ENCODE data around the gene SOCS7. TPM values are rescaled to one million over a fixed set of nuclear protein-coding genes. Genes with fewer than 3 reads are reported as not detected.

Gene SOCS7
- total RNA-seq, 2 donors from 2014 or later, result 20.8 to 24.4 TPM

GRCh38 chr17:38345743-38346142 lies 5.9 kb upstream of the SOCS7 start:
- H3K27me3 Mint-ChIP-seq, result peaks cover 8% of the 10 kb centered on the region
- peaks cover 4% of the 10 kb centered on the region for H3K4me1 Mint-ChIP-seq
- H3K36me3 Mint-ChIP-seq (ENCODE audit: low read depth), result no peaks in the 10 kb centered on the region
- H3K27ac Mint-ChIP-seq, result no peak overlapping the region
- H3K9me3 Mint-ChIP-seq, result no peaks in the 10 kb centered on the region
- no peak overlapping the region for H3K4me3 Mint-ChIP-seq
- ATAC-seq (replicated peaks), result no peak

DNA sequence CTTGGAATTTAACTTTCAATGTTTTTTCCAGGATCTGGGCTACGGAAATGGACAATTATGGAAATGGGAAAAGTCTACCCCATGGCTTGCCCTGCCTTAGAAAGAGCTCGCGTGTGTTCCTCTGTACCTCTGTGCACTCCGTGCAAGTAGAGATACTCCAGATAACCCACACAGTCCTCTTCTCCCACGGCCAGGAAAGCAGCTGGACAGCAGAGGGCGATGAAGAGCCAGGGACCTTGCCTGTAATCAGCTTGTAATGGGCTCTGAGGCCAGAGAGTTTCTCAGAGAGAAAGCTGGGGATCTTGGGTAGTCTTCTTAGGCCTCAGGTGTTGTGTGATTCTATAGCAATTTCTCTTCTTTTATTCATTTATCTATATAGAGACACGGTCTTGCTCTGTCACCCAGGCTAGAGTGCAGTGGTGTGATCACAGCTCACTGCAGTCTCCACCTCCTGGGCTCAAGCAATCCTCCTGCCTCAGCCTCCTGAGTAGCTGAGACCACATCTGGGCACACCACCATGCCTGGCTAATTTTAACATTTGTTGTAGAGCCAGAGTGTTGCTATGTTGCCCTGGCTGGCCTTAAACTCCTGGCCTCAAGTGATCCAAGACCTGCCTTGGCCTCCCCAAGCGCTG lies 2.4 kb upstream of the SOCS7 start:
- Mint-ChIP-seq H3K4me3 (no peak overlapping the region), H3K36me3 (ENCODE audit: low read depth) (no peaks in the 10 kb centered on the region), H3K9me3 (no peaks in the 10 kb centered on the region), H3K4me1 (peaks cover 11% of the 10 kb centered on the region), H3K27me3 (peaks cover 5% of the 10 kb centered on the region), H3K27ac (no peak overlapping the region)
- peak; percentile 53 for ATAC-seq (replicated peaks)

GRCh38 chr17:38350035-38350434 lies 1.6 kb upstream of the SOCS7 start:
- peaks cover 19% of the 10 kb centered on the region for H3K4me1 Mint-ChIP-seq
- H3K36me3 Mint-ChIP-seq (ENCODE audit: low read depth), result no peaks in the 10 kb centered on the region
- peak overlapping the region; percentile 90 for H3K4me3 Mint-ChIP-seq
- no peaks in the 10 kb centered on the region for H3K27me3 Mint-ChIP-seq
- H3K9me3 Mint-ChIP-seq, result no peaks in the 10 kb centered on the region
- H3K27ac Mint-ChIP-seq, result no peak overlapping the region
- ATAC-seq (replicated peaks), result no peak

DNA sequence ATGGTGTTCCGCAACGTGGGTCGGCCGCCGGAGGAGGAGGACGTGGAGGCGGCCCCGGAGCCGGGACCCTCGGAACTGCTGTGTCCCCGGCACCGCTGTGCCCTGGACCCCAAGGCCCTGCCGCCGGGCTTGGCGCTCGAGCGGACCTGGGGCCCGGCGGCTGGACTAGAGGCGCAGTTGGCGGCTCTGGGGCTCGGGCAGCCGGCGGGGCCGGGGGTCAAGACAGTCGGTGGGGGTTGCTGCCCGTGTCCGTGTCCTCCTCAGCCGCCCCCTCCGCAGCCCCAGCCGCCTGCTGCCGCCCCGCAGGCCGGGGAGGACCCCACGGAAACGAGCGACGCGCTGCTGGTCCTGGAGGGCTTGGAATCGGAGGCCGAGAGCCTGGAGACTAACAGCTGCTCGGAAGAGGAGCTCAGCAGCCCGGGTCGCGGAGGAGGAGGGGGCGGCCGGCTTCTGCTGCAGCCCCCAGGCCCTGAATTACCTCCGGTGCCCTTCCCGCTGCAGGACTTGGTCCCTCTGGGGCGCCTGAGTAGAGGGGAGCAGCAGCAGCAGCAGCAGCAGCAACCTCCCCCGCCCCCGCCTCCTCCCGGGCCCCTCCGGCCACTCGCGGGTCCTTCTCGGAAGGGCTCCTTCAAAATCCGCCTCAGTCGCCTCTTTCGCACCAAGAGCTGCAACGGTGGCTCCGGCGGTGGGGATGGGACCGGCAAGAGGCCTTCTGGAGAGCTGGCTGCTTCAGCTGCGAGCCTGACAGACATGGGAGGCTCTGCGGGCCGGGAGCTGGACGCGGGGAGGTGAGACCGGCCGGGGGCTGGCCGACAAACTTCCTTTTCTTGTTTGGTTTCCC lies 821 bp downstream of the SOCS7 start:
- no peaks in the 10 kb centered on the region for H3K9me3 Mint-ChIP-seq
- H3K4me3 Mint-ChIP-seq, result peak overlapping the region; percentile 63
- no peak for ATAC-seq (replicated peaks)
- no peaks in the 10 kb centered on the region for H3K27me3 Mint-ChIP-seq
- H3K4me1 Mint-ChIP-seq, result peaks cover 34% of the 10 kb centered on the region
- H3K27ac Mint-ChIP-seq, result no peak overlapping the region
- no peaks in the 10 kb centered on the region for H3K36me3 Mint-ChIP-seq (ENCODE audit: low read depth)

- ATAC-seq (replicated peaks), result no peak
- H3K27me3 Mint-ChIP-seq, result no peaks in the 10 kb centered on the region
- peaks cover 37% of the 10 kb centered on the region for H3K4me1 Mint-ChIP-seq
- H3K4me3 Mint-ChIP-seq, result peak overlapping the region; percentile 63
- H3K36me3 Mint-ChIP-seq (ENCODE audit: low read depth), result no peaks in the 10 kb centered on the region
- no peaks in the 10 kb centered on the region for H3K9me3 Mint-ChIP-seq
- no peak overlapping the region for H3K27ac Mint-ChIP-seq
Measured at GRCh38 chr17:38353086-38353604, 1.5 kb downstream of the SOCS7 start.

DNA sequence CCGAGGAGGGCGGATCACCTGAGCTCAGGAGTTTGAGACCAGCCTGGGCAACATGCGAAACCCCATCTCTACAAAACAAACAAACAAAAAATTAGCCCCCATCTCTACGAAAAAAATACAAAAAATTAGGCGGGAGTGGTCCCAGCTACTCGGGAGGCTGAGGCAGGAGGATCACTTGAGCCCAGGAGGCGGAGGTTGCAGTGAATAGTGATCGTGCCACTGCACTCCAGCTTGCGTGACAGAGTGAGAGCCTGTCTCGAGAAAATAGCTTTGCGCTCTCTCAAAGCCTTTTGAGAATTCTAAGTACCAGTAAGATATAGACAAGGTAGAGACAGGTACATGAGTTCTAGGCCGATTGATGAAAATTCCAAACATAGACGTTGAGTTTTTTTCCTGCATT lies 2.0 kb downstream of the SOCS7 start:
- no peaks in the 10 kb centered on the region for H3K36me3 Mint-ChIP-seq (ENCODE audit: low read depth)

GRCh38 chr17:38354466-38354865 lies 2.8 kb downstream of the SOCS7 start:
- ATAC-seq (replicated peaks), result no peak
- Mint-ChIP-seq H3K36me3 (ENCODE audit: low read depth) (no peaks in the 10 kb centered on the region), H3K27ac (no peak overlapping the region), H3K4me1 (peaks cover 33% of the 10 kb centered on the region), H3K4me3 (peak overlapping the region; percentile 63), H3K27me3 (no peaks in the 10 kb centered on the region), H3K9me3 (no peaks in the 10 kb centered on the region)

More for the DNA sequence above, 2.0 kb downstream of the SOCS7 start:
- Mint-ChIP-seq H3K4me1 (peaks cover 37% of the 10 kb centered on the region), H3K27ac (no peak overlapping the region), H3K27me3 (no peaks in the 10 kb centered on the region), H3K9me3 (no peaks in the 10 kb centered on the region), H3K4me3 (peak overlapping the region; percentile 63)
- ATAC-seq (replicated peaks), result no peak

- H3K4me3 Mint-ChIP-seq, result no peak overlapping the region
- no peaks in the 10 kb centered on the region for H3K27me3 Mint-ChIP-seq
- no peaks in the 10 kb centered on the region for H3K9me3 Mint-ChIP-seq
- ATAC-seq (replicated peaks), result no peak
- H3K4me1 Mint-ChIP-seq, result peaks cover 33% of the 10 kb centered on the region
- H3K27ac Mint-ChIP-seq, result no peak overlapping the region
- H3K36me3 Mint-ChIP-seq (ENCODE audit: low read depth), result no peaks in the 10 kb centered on the region
Measured at GRCh38 chr17:38355251-38355650, 3.6 kb downstream of the SOCS7 start.

GRCh38 chr17:38357486-38358123 lies 6.0 kb downstream of the SOCS7 start:
- ATAC-seq (replicated peaks), result no peak
- peaks cover 10% of the 10 kb centered on the region for H3K36me3 Mint-ChIP-seq (ENCODE audit: low read depth)
- no peak overlapping the region for H3K27ac Mint-ChIP-seq
- H3K27me3 Mint-ChIP-seq, result no peaks in the 10 kb centered on the region
- no peaks in the 10 kb centered on the region for H3K9me3 Mint-ChIP-seq
- no peak overlapping the region for H3K4me3 Mint-ChIP-seq
- H3K4me1 Mint-ChIP-seq, result peaks cover 33% of the 10 kb centered on the region

DNA sequence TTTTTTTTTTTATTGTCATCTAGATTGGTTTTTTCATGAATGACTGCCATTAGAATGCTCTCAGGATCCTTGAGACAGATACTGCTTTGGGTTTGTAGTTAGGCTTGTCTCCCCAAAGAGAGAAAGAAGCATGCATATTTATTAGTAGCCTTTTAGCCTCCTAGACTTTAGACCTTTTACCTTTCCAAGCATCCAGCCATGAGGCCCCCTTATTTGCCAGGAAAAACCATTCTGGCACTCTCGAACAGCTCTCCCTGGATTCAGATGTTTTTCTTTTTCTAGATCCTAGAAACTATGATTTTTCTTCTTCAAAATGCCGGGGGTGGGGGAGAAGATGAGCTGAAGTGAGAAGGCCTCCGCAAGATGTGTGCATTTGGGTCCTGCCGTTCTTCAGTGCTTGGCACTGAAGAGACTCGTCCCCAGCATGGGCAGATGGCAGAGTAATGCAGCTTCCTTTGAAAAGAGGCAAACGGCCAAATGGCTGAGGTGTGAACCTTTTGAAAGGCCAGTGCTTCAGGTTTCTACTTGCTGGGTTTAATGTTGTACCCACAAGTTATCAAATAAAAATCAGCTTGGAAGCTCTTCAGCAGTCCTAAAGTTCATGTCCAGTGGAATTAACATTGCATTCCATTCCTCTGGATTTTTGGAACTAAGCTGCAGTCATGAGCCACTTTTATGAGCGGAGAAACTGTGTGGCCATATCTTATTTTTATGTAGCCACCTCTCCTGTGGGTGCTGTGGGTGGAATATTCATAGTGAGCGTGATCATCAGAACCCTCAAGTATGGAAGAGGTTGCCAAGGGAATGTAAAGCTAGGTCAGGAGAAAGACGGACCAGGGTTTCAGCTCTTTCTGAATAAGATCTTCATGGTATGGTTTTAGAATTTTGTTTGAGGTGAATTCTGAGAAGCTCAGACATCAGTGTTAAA lies 7.2 kb downstream of the SOCS7 start:
- no peak overlapping the region for H3K4me3 Mint-ChIP-seq
- no peak for ATAC-seq (replicated peaks)
- peaks cover 29% of the 10 kb centered on the region for H3K4me1 Mint-ChIP-seq
- no peaks in the 10 kb centered on the region for H3K9me3 Mint-ChIP-seq
- H3K36me3 Mint-ChIP-seq (ENCODE audit: low read depth), result peaks cover 10% of the 10 kb centered on the region
- no peak overlapping the region for H3K27ac Mint-ChIP-seq
- H3K27me3 Mint-ChIP-seq, result no peaks in the 10 kb centered on the region

- no peak for ATAC-seq (replicated peaks)
- peaks cover 29% of the 10 kb centered on the region for H3K36me3 Mint-ChIP-seq (ENCODE audit: low read depth)
- H3K27ac Mint-ChIP-seq, result no peak overlapping the region
- H3K4me1 Mint-ChIP-seq, result peaks cover 8% of the 10 kb centered on the region
- no peaks in the 10 kb centered on the region for H3K27me3 Mint-ChIP-seq
- no peaks in the 10 kb centered on the region for H3K9me3 Mint-ChIP-seq
- H3K4me3 Mint-ChIP-seq, result no peak overlapping the region
Measured at GRCh38 chr17:38361694-38362465, 10.2 kb downstream of the SOCS7 start.

GRCh38 chr17:38363016-38363415 lies 11.4 kb downstream of the SOCS7 start:
- no peaks in the 10 kb centered on the region for H3K4me1 Mint-ChIP-seq
- H3K4me3 Mint-ChIP-seq, result no peak overlapping the region
- H3K27me3 Mint-ChIP-seq, result no peaks in the 10 kb centered on the region
- peaks cover 39% of the 10 kb centered on the region for H3K36me3 Mint-ChIP-seq (ENCODE audit: low read depth)
- H3K9me3 Mint-ChIP-seq, result no peaks in the 10 kb centered on the region
- ATAC-seq (replicated peaks), result no peak
- H3K27ac Mint-ChIP-seq, result no peak overlapping the region

- Mint-ChIP-seq H3K4me3 (no peak overlapping the region), H3K27me3 (no peaks in the 10 kb centered on the region), H3K9me3 (no peaks in the 10 kb centered on the region), H3K4me1 (no peaks in the 10 kb centered on the region), H3K27ac (no peak overlapping the region), H3K36me3 (ENCODE audit: low read depth) (peaks cover 56% of the 10 kb centered on the region)
- ATAC-seq (replicated peaks), result no peak
Measured at GRCh38 chr17:38364741-38365140, 13.1 kb downstream of the SOCS7 start.
